HEK293 (cell line): Measurements from ENCODE around the gene MGLL.

Source experiments
- CTCF ChIA-PET: fragments of 350-600 bp; formaldehyde crosslinking; extraction: SDS; loops from one replicate; lab custom pipeline; 2021; ENCODE audit warnings: antibody characterized with exemption; lab: Yijun Ruan, JAX
- POLR2A ChIA-PET: fragments of 300-600 bp; formaldehyde crosslinking; extraction: SDS; loops from one replicate; lab custom pipeline; 2020; ENCODE audit warnings: antibody characterized with exemption, inconsistent platforms; lab: Yijun Ruan, JAX
- H3K27ac ChIP-seq: fragments of 200-500 bp; sonication (Bioruptor generic); 2 replicates; pipeline ENCODE4 v1.5.1; 2014; ENCODE audit warnings: low read depth, low read length, control low read depth, inconsistent platforms; ENCODE audit errors: extremely low read depth
- H3K36me3 ChIP-seq, 2 experiments: fragments of 200-500 bp in 1 of 2; sonication (Bioruptor generic) in 1 of 2; 1 replicate in 1 of 2; 2 replicates in 1 of 2; pipeline ENCODE4 v1.5.1; 2014 to 2017; ENCODE audit warnings: inconsistent platforms in 2 of 2, low read length in 2 of 2; ENCODE audit not compliant: control insufficient read depth in 2 of 2, insufficient read depth in 1 of 2
- H3K4me1 ChIP-seq: fragments of 200-500 bp; sonication (Bioruptor generic); 2 replicates; pipeline ENCODE4 v1.5.1; 2014; ENCODE audit warnings: mild to moderate bottlenecking, low read length, inconsistent platforms; ENCODE audit not compliant: control insufficient read depth, insufficient read depth
- H3K4me3 ChIP-seq: 2 replicates; pipeline ENCODE4 v1.5.1; 2011; ENCODE audit warnings: low read depth, mild to moderate bottlenecking, control low read depth, low read length, moderate library complexity
- H3K9me3 ChIP-seq: fragments of 200-500 bp; sonication (Bioruptor generic); 2 replicates; pipeline ENCODE4 v1.5.1; 2014; ENCODE audit warnings: low read depth, low read length, inconsistent platforms; ENCODE audit not compliant: control insufficient read depth, insufficient read depth
- ELK4 ChIP-seq: IDR thresholded peaks from 2 replicates; pipeline ENCODE4 v1.6.1; 2011; ENCODE audit warnings: mild to moderate bottlenecking, low read depth, low read length, borderline replicate concordance
- FEZF1 ChIP-seq: fragments of 450-650 bp; formaldehyde crosslinking; IDR thresholded peaks from 2 replicates; pipeline ENCODE4 v1.5.1; 2016; ENCODE audit warnings: missing biosample characterization, missing genetic modification characterization
- GLI2 ChIP-seq: fragments of 450-650 bp; formaldehyde crosslinking; IDR thresholded peaks from 2 replicates; pipeline ENCODE4; 2017; ENCODE audit warnings: missing biosample characterization, missing genetic modification characterization, low read depth, borderline replicate concordance
- IKZF3 ChIP-seq: fragments of 450-650 bp; IDR thresholded peaks from 2 replicates; pipeline ENCODE4 v1.5.0; 2018; ENCODE audit warnings: missing biosample characterization, mild to moderate bottlenecking, missing genetic modification characterization, moderate library complexity
- KLF7 ChIP-seq: fragments of 450-650 bp; formaldehyde crosslinking; IDR thresholded peaks from 2 replicates; pipeline ENCODE4 v1.5.1; 2016; ENCODE audit warnings: missing biosample characterization, missing genetic modification characterization, borderline replicate concordance
- MZF1 ChIP-seq: fragments of 450-650 bp; formaldehyde crosslinking; IDR thresholded peaks from 2 replicates; pipeline ENCODE4 v1.5.1; 2017; ENCODE audit warnings: missing biosample characterization, missing genetic modification characterization, borderline replicate concordance
- PRDM10 ChIP-seq: fragments of 450-650 bp; formaldehyde crosslinking; IDR thresholded peaks from 2 replicates; pipeline ENCODE4 v1.5.1; 2016; ENCODE audit warnings: missing biosample characterization, missing genetic modification characterization
- REST ChIP-seq: fragments of 450-650 bp; formaldehyde crosslinking; IDR thresholded peaks from 2 replicates; pipeline ENCODE4 v1.5.1; 2016; ENCODE audit warnings: missing biosample characterization, missing genetic modification characterization
- SCRT2 ChIP-seq: fragments of 450-650 bp; formaldehyde crosslinking; IDR thresholded peaks from 2 replicates; pipeline ENCODE4 v1.5.1; 2016; ENCODE audit warnings: missing biosample characterization, missing genetic modification characterization
- ZBTB17 ChIP-seq: fragments of 450-650 bp; formaldehyde crosslinking; IDR thresholded peaks from 2 replicates; pipeline ENCODE4 v1.5.1; 2016; ENCODE audit warnings: missing biosample characterization, missing genetic modification characterization
- ZBTB21 ChIP-seq: fragments of 450-650 bp; formaldehyde crosslinking; IDR thresholded peaks from 2 replicates; pipeline ENCODE4 v1.5.1; 2017; ENCODE audit warnings: missing biosample characterization, missing genetic modification characterization
- ZFP3 ChIP-seq: fragments of 450-650 bp; formaldehyde crosslinking; IDR thresholded peaks from 2 replicates; pipeline ENCODE4 v1.5.1; 2016; ENCODE audit warnings: low read depth, missing biosample characterization, missing genetic modification characterization
- ZFP69B ChIP-seq: fragments of 450-650 bp; formaldehyde crosslinking; IDR thresholded peaks from 2 replicates; pipeline ENCODE4 v1.5.1; 2016; ENCODE audit warnings: missing biosample characterization, missing genetic modification characterization
- ZNF155 ChIP-seq: fragments of 450-650 bp; formaldehyde crosslinking; IDR thresholded peaks from 2 replicates; pipeline ENCODE4 v1.5.1; 2016; ENCODE audit warnings: missing biosample characterization, missing genetic modification characterization
- ZNF184 ChIP-seq: fragments of 450-650 bp; IDR thresholded peaks from 2 replicates; pipeline ENCODE4 v1.5.1; 2018; ENCODE audit warnings: missing biosample characterization, mild to moderate bottlenecking, missing genetic modification characterization
- ZNF19 ChIP-seq: fragments of 450-650 bp; formaldehyde crosslinking; IDR thresholded peaks from 2 replicates; pipeline ENCODE4; 2016; ENCODE audit warnings: missing biosample characterization, missing genetic modification characterization, low read depth
- ZNF202 ChIP-seq: fragments of 450-650 bp; formaldehyde crosslinking; IDR thresholded peaks from 2 replicates; pipeline ENCODE4 v1.5.1; 2016; ENCODE audit warnings: missing biosample characterization, missing genetic modification characterization, borderline replicate concordance
- ZNF311 ChIP-seq: fragments of 450-650 bp; formaldehyde crosslinking; IDR thresholded peaks from 2 replicates; pipeline ENCODE4 v1.5.1; 2017; ENCODE audit warnings: missing biosample characterization, missing genetic modification characterization, borderline replicate concordance
- ZNF324 ChIP-seq: fragments of 450-650 bp; formaldehyde crosslinking; IDR thresholded peaks from 2 replicates; pipeline ENCODE4 v1.5.1; 2016; ENCODE audit warnings: missing biosample characterization, missing genetic modification characterization
- ZNF341 ChIP-seq: fragments of 450-650 bp; formaldehyde crosslinking; IDR thresholded peaks from 2 replicates; pipeline ENCODE4; 2016; ENCODE audit warnings: low read depth, missing biosample characterization, missing genetic modification characterization
- ZNF362 ChIP-seq: fragments of 450-650 bp; formaldehyde crosslinking; IDR thresholded peaks from 2 replicates; pipeline ENCODE4 v1.5.1; 2016; ENCODE audit warnings: missing biosample characterization, missing genetic modification characterization
- ZNF366 ChIP-seq: fragments of 450-650 bp; formaldehyde crosslinking; conservative IDR thresholded peaks from 2 replicates; pipeline ENCODE4 v1.5.1; 2016; ENCODE audit warnings: missing biosample characterization, missing genetic modification characterization
- ZNF548 ChIP-seq: fragments of 450-650 bp; formaldehyde crosslinking; IDR thresholded peaks from 2 replicates; pipeline ENCODE4 v1.5.1; 2016; ENCODE audit warnings: missing biosample characterization, missing genetic modification characterization
- ZNF561 ChIP-seq: fragments of 450-650 bp; IDR thresholded peaks from 2 replicates; pipeline ENCODE4 v1.5.1; 2018; ENCODE audit warnings: missing biosample characterization, missing genetic modification characterization, borderline replicate concordance
- ZNF571 ChIP-seq: fragments of 450-650 bp; formaldehyde crosslinking; IDR thresholded peaks from 2 replicates; pipeline ENCODE4 v1.5.0; 2017; ENCODE audit warnings: missing biosample characterization, missing genetic modification characterization
- ZNF639 ChIP-seq: fragments of 450-650 bp; formaldehyde crosslinking; IDR thresholded peaks from 2 replicates; pipeline ENCODE4 v1.5.1; 2016; ENCODE audit warnings: missing biosample characterization, missing genetic modification characterization
- ZNF707 ChIP-seq: fragments of 450-650 bp; formaldehyde crosslinking; IDR thresholded peaks from 2 replicates; pipeline ENCODE4 v1.5.1; 2016; ENCODE audit warnings: missing biosample characterization, missing genetic modification characterization

MGLL gene

GRCh38 chr3:127712881-127713771 lies 109.2 kb downstream of the MGLL start:
- Histone ChIP-seq H3K36me3 (no peaks in the 10 kb centered on the region), H3K27ac (no peak overlapping the region), H3K4me1 (no peaks in the 10 kb centered on the region), H3K9me3 (no peaks in the 10 kb centered on the region), H3K4me3 (no peak overlapping the region)
- POLR2A ChIA-PET: no interaction called here
- CTCF ChIA-PET: no interaction called here
- TF ChIP-seq ZNF639 (tag by site-specific recombination): no peak
- TF ChIP-seq ZNF366 (tag by site-specific recombination): no peak
- no peak for TF ChIP-seq MZF1 (tag by site-specific recombination)
- TF ChIP-seq FEZF1: no peak
- no peak for TF ChIP-seq ZNF707
- no peak for TF ChIP-seq ZNF561 (tag by site-specific recombination)
- no peak for TF ChIP-seq ZNF571 (tag by site-specific recombination)
- no peak for TF ChIP-seq REST (tag by site-specific recombination)
- no peak for TF ChIP-seq ZNF324 (tag by site-specific recombination)
- TF ChIP-seq ZNF362 (tag by site-specific recombination): no peak
- no peak for TF ChIP-seq GLI2
- TF ChIP-seq ELK4: no peak
- TF ChIP-seq ZNF311: no peak
- TF ChIP-seq ZFP3 (tag by site-specific recombination): no peak
- TF ChIP-seq KLF7: no peak
- TF ChIP-seq ZNF202 (tag by site-specific recombination): no peak
- TF ChIP-seq PRDM10 (tag by site-specific recombination): no peak
- no peak for TF ChIP-seq ZBTB21 (tag by site-specific recombination)
- TF ChIP-seq ZNF19 (tag by site-specific recombination): no peak
- no peak for TF ChIP-seq SCRT2
- no peak for TF ChIP-seq ZNF155
- TF ChIP-seq ZNF184 (tag by site-specific recombination): no peak
- TF ChIP-seq ZFP69B (tag by site-specific recombination): peak; percentile 62; the same call in 1 of the 2 replicates
- TF ChIP-seq ZBTB17 (tag by site-specific recombination): no peak
- TF ChIP-seq ZNF341 (tag by site-specific recombination): peak; percentile 64
- no peak for TF ChIP-seq ZNF548 (tag by site-specific recombination)
- TF ChIP-seq IKZF3 (tag by site-specific recombination): no peak
